ENCODE data around the gene MAP2K5. TPM values are rescaled to one million over a fixed set of nuclear protein-coding genes. Genes with fewer than 3 reads are reported as not detected.

The MAP2K5 gene
- total and polyA plus RNA-seq, 10 of the 15 experiments (the other 5 are each of a cell fraction or from before 2014, with no cell fraction given), result 1.3 to 19.4 (median 9.6) TPM

GRCh38 chr15:67832897-67833709 lies 290.6 kb downstream of the MAP2K5 start:
- RAD21 ChIA-PET (ENCODE audit: unreplicated experiment), result interaction anchor here (1.2 to 2.7 kb wide), 10 partner anchors 8 to 887 kb away, joined by 3 to 22 read pairs (median 4); no protein-coding TSS in a partner anchor
- DNase-seq (ENCODE audit: low read depth, low spot score) (no peak), FAIRE-seq (no peak), ATAC-seq (no peak)
- Histone ChIP-seq H3K9ac (ENCODE audit: control insufficient read depth, insufficient read depth, low read length) (no peak overlapping the region), H3K4me1 (ENCODE audit: control insufficient read depth, insufficient read depth, low read length) (peaks cover 17% of the 10 kb centered on the region), H3K36me3 (ENCODE audit: control insufficient read depth in 2 of 2, insufficient read depth in 2 of 2, low read length in 1 of 2) (no peaks in the 10 kb centered on the region), H3K27ac (ENCODE audit: control insufficient read depth, insufficient read depth) (no peak overlapping the region), H3K27me3 (replicated peaks in 1 of 2; ENCODE audit: control insufficient read depth in 2 of 2, insufficient read depth in 2 of 2, low read length in 1 of 2) (peaks cover 28 to 42% of the 10 kb centered on the region in 2 experiments), H3K9me3 (replicated peaks; ENCODE audit: control insufficient read depth, insufficient read depth, low read length) (no peaks in the 10 kb centered on the region; the same call in 1 of the 3 replicates), H3K4me3 (peak overlapping the region; percentile 34; the same call in 1 of the 2 replicates), H4K20me1 (ENCODE audit: control insufficient read depth, insufficient read depth) (no peaks in the 10 kb centered on the region; the same call in 1 of the 2 replicates), H3K79me2 (ENCODE audit: control insufficient read depth, insufficient read depth, low read length) (no peaks in the 10 kb centered on the region), H3K4me2 (ENCODE audit: control insufficient read depth, insufficient read depth) (peak overlapping the region; percentile 98), H2AFZ (ENCODE audit: control insufficient read depth, low read depth, low read length) (no peak overlapping the region)
- 19% methylated on average over 32 of the region's 32 CpGs for WGBS (ENCODE audit: insufficient coverage, insufficient replicate concordance, low lambda C conversion rate, missing lambda C conversion rate)
- no TSS peak for BruUV-seq (replicated peaks)
- intact Hi-C loops (cut with micrococcal nuclease; ENCODE audit: unreplicated experiment) (loop anchor here (10.0 kb wide), 1 partner anchor 228 kb away; no protein-coding TSS in a partner anchor), in situ Hi-C loops (cut with MboI) (no loop called here)
- POLR2A ChIA-PET, result interaction anchor here (1.0 kb wide), 1 partner anchor 332 kb away, joined by 3 read pairs; no protein-coding TSS in a partner anchor
- TF ChIP-seq KDM1A (IDR thresholded peaks at IDR 0.05; ENCODE audit: borderline replicate concordance) (no peak), EZH2 (IDR thresholded peaks at IDR 0.05; ENCODE audit: borderline replicate concordance, control insufficient read depth, low read depth, low read length) (0 out of 2 replicates have a peak, but pooled peaks have one; percentile 9), EGR1 (IDR thresholded peaks at IDR 0.05; ENCODE audit: borderline replicate concordance in 1 of 2, low read depth in 2 of 2, low read length in 2 of 2) (no peak), TCF7 (IDR thresholded peaks at IDR 0.05; ENCODE audit: borderline replicate concordance) (no peak)
- SMC1A ChIA-PET (ENCODE audit: uncharacterized antibody, unreplicated experiment), result interaction anchor here (1.2 to 3.3 kb wide), 6 partner anchors 40 to 376 kb away, joined by 3 to 37 read pairs (median 8); no protein-coding TSS in a partner anchor
- CTCF ChIA-PET, result interaction anchor here (0.8 to 2.8 kb wide), 14 partner anchors 14 to 886 kb away, joined by 3 to 40 read pairs (median 4); no protein-coding TSS in a partner anchor

Data from GM12878 (cell line).